ENCODE measurements around the gene LRIF1.
"Not testable (repeated sequence)": the region's sequence is repeated elsewhere in the genome, so short reads cannot be mapped to it uniquely, and the experiment has no call there.

LRIF1 gene

GRCh38 chr1:110963691-110964454 lies at the start of gene LRIF1:
Gene LRIF1 (minus strand): TSS chr1:110963922. CDS start chr1:110963688, 234 bp downstream.
- DNase-seq, result peak; percentile 98

DNA sequence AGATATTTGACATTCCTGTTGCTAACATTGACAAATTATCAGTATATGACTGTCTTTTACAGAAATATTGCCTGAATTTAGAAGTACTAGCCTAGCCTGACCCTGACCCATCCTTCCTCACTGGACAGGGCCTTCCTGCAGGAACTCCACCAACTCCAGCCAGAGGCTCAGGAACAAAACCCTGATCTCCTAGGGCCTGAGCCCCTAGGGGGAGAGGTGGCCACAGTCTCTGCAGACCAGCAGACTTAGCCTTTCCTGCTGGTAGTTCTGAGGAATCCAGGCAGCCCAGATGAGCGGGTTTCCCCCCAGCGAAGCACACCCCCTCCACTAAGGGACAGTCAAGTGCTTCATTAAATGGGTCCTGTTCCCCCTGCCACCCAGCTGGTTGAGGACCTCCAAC lies 44.3 kb upstream of the LRIF1 start:
- no peak for DNase-seq

DNA sequence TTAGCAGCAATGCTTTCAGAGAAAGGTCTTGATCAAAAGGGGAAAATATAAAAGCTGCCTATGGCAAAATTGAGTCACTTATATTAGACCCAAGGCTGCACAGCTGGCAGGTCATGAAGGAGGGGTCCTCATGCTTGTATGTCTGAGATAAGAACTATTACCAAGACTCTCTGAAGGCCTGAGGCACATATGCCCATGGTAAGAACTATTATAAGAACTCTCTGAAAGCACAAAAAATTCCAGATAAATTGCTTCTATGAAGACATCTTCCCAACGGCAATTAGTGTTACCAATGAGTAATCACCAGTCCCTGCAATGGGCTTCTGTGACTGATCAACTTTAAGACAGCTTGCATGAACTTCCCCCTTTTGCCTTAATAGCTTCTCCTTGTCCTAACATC lies 42.8 kb upstream of the LRIF1 start:
- no peak for DNase-seq

GRCh38 chr1:110999607-111000006 lies 35.9 kb upstream of the LRIF1 start:
- not testable (repeated sequence) for DNase-seq

- peak; percentile 12 for DNase-seq
These were observed 28.6 kb upstream of the LRIF1 start for GRCh38 chr1:110992329-110992728.

GRCh38 chr1:110991295-110991694 lies 27.6 kb upstream of the LRIF1 start:
- not testable (repeated sequence) for DNase-seq

- no peak for DNase-seq
These were observed 26.8 kb upstream of the LRIF1 start for GRCh38 chr1:110990541-110990940.

- DNase-seq, result no peak
These were observed 22.7 kb upstream of the LRIF1 start for GRCh38 chr1:110986407-110986891.

DNA sequence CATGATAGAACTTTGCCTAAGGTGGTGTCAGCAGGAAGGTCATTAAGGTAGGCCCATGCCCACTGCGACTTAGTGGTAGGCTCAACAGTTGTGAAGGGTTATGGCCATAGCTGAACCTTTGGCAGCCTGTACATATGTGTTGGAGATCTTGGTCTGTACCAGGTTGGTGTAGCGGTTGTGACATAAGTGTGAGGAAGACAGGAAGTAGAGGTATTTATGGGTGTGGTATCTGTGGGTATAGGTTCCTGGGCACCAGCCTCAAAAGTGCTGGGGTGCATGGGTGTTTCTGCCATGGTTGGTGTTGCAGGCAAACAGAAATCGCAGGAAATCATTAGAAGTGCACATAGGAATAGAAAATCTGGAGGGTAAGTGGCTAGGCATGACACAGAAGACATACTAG lies 18.6 kb upstream of the LRIF1 start:
- DNase-seq, result no peak

DNA sequence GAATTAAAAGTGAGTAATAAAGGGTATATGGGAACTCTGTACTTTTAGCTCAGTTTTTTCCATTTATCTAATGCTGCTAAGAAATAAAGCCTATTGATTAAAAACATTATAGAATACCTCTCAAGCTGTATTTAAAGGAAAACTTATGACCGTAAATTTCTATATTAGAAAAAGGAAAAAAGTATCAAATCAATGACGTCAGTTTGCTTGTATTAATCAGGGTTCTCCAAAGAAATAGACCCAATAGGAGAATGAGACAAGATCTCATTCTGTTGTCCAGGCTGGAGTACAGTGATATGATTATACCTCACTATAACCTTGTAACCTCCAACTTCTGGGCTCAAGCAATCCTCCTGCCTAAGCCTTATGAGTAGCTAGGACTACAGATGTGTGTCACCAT lies 15.4 kb upstream of the LRIF1 start:
- DNase-seq, result no peak

- no peak for DNase-seq
These were observed 12.4 kb upstream of the LRIF1 start for GRCh38 chr1:110976089-110976488.

DNA sequence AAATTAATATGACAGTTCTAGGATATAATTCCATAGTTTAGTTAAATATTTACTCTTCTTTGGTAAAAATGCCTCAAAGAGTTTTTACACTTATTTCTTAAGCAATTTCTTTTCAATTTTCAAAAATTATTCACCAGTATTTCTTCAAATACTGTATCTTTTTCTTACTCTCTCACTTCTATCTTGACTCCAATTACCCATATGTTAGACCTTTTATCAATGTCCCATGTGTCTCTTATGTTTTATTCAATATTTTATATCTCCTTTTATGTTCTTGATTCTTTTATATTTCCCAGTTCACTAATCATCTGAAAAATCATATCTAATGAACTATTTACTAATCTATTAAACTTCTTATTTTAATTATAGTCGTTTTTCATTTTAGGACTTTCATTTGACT lies 11.5 kb upstream of the LRIF1 start:
- no peak for DNase-seq

- DNase-seq, result no peak
These were observed 3.5 kb upstream of the LRIF1 start for GRCh38 chr1:110967256-110967655.

- no peak for DNase-seq
These were observed 757 bp upstream of the LRIF1 start for GRCh38 chr1:110964455-110964903.

DNA sequence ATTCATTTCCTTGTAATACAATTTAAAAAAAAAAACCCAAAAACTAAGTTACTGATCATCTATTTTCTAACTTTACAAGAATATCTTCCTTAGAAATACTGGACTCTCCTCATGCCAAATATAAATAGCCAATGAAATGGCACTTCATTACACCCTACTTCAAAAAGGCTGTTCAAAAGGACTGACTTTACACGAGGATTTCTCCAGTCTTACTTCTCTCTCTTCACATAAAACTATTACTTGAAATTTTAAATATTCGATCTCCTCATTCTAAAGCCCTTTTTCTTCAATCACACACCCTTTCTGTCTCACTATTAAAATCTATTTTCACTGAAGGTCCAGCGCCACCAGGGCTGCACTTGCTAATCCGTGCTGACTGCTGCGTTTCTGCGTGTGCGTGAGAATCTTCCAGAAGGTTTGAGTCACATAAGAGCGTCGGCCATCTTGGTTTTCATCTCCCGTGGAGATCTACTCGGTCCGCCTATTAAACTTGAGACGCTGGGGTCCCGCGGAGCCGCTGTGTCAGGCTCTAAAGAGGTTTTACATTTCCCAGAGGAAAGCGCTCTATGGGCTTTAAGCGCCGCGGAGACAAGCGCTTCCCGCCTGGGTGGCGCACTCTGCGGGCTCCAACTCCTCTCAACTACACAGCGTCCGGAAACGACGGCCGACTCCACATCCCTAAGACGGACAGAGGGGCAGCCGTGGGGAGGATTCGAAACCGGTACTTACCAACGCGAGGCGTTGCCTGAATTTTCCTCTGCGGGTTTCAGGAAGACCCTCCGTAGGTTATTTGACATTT lies 631 bp downstream of the LRIF1 start:
- peak; percentile 65 for DNase-seq

DNA sequence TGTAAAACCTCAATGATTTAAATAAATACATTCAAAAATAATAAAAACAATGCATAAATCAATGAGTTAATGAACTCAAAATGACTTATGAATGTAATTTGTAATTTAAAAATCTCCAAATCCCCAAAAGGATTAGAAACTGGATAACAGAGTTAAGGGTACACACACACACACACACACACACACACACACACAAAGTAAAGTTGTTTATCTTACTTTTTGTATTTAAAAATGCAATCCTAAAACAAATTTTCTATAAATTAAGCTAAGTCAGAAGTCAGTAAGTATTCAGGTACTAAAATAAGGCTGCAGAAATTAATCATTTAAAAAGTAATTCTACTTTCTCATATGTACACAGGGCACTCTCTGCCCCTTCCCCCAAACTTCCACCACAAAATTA lies 1.8 kb downstream of the LRIF1 start:
- DNase-seq, result no peak

DNA sequence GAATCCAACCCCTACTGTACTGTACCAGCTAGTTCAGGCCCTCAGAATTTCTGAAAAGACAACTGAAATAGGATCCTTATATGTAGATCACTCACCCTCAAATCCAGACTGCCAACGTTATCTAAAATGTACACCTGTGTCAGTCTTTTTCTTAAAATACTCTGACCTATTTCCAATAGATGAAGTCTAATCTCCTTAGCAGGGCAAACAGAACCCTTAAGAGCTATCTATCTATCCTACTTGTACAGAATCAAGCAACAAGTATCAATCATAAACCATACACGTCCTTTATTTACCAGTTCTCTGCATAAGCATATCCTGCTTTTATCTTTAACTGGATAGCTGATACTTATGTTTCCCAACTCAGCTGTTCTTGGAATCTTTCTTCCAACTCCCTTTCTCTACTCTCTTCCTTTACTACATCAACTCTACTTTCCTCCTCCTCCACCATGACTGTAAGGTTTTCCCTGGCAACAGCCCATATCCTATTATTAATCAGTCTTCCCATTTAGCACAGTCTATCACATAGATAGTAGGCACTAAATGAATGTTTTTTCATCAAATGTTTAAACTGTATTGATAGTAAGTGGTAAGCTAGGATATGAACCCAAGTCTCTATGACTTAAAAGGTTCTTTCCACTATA lies 2.8 kb downstream of the LRIF1 start:
- DNase-seq, result no peak

DNA sequence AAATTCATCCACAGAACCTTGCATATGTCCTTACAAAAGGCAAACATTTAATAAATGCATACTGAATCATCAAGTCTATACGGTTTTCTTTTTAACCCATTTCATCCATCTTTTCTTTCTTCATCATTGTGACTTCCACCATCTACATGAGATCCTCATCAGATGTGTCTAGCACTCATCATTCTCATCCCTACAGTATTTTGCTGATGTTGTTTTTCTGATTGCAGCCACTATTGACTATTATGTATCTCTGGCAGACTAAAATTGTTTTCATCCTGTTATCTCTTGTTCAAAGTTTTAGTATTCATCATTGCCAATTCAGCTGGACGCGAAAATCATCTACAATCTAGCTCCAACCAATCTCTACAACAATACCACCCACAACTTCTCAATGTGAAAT lies 5.9 kb downstream of the LRIF1 start:
- no peak for DNase-seq

GRCh38 chr1:110956586-110956985 lies 7.1 kb downstream of the LRIF1 start:
- DNase-seq, result no peak

- no peak for DNase-seq
These were observed 10.7 kb downstream of the LRIF1 start for GRCh38 chr1:110953031-110953430.

DNA sequence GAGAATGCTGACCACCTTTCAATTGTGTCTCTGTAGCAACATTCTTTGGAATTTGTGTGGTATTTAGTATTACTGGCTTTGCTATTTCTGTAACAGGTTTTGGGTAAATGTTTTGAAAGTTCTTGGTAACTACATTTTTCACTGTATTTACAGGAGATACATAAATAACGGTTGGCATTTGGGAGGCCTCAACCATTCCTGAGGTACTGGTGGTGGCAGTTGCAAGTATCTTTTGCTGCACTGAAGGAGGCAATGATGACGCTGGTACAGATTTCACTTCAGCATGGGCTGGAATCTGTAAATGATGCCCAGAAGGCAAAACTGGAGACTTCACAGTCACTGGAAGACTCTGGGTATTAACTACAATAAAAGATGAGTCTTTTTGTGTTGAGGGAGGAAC lies 11.7 kb downstream of the LRIF1 start:
- DNase-seq, result no peak

GRCh38 chr1:110951161-110951560 lies 12.6 kb downstream of the LRIF1 start:
- DNase-seq, result no peak

DNA sequence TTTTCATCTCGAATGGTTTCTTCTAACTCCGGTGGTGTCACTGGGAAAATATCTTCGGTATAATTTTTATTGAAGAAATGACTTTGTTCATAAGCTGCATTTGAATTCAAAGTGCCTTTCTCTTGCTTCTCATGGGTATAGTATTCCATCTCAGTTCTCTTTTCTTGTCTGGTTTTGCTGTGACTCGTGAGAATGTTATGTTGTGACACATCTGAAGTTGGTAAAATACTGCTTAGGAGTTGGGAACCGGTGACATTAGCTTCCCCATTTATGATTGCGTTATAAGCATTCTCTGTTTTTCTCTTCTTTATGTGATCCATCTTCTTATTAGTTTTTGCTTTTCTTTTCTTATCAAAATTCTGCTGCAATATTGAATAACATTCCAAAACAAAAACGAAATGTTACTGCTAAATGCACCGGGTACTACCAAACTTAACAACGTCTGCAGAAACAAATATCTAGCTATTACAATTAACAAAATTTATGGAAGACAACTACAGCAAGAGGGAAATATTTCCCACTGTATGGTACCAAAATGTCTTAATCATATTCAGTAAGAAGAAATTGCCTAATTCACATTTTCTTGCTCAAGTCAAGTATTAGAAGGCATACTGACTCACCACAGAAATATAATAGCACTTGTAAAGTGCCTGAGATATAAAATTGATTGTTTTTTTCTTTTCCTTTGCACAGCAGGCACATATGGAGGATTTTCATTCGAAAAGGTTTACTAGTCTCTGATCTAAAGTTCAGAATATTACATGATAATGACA lies 15.5 kb downstream of the LRIF1 start:
- no peak for DNase-seq
